Upper lobe of left lung (tissue), 4 donors: ENCODE data around the gene PDGFRB.

Experiments used
- EP300 ChIP-seq, 4 donors: sonication (generic); formaldehyde crosslinking; IDR thresholded peaks; one replicate each; pipeline ENCODE4 v1.5.1; 2017; ENCODE audit warnings: antibody characterized with exemption in 4 of 4, control low read depth in 2 of 4
- POLR2A ChIP-seq, 4 donors: fragments of 450-650 bp; IDR thresholded peaks; one replicate each; pipeline ENCODE4 v1.5.1; 2016 to 2017; ENCODE audit warnings: antibody characterized with exemption in 4 of 4, mild to moderate bottlenecking in 2 of 4
- POLR2AphosphoS5 ChIP-seq, 2 donors: sonication (generic); formaldehyde crosslinking; IDR thresholded peaks; one replicate each; pipeline ENCODE4 v1.5.1; 2017; ENCODE audit warnings: antibody characterized with exemption in 2 of 2
- TF ChIP-seq, protein P1 (sequence below), 6 experiments: fragments of 450-650 bp in 4 of 6; fragments of 200-600 bp in 2 of 6; sonication (generic) in 2 of 6; IDR thresholded peaks; one replicate each; pipeline ENCODE4 v1.5.1; 2016 to 2019; ENCODE audit warnings: antibody characterized with exemption in 6 of 6

DNA sequence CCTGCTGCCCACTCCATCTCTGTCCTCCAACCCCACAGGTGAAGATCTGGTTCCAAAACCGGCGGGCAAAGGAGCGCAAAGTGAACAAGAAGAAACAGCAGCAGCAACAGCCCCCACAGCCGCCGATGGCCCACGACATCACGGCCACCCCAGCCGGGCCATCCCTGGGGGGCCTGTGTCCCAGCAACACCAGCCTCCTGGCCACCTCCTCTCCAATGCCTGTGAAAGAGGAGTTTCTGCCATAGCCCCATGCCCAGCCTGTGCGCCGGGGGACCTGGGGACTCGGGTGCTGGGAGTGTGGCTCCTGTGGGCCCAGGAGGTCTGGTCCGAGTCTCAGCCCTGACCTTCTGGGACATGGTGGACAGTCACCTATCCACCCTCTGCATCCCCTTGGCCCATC lies 27.8 kb upstream of the PDGFRB start:
- TF ChIP-seq, protein P1, sequence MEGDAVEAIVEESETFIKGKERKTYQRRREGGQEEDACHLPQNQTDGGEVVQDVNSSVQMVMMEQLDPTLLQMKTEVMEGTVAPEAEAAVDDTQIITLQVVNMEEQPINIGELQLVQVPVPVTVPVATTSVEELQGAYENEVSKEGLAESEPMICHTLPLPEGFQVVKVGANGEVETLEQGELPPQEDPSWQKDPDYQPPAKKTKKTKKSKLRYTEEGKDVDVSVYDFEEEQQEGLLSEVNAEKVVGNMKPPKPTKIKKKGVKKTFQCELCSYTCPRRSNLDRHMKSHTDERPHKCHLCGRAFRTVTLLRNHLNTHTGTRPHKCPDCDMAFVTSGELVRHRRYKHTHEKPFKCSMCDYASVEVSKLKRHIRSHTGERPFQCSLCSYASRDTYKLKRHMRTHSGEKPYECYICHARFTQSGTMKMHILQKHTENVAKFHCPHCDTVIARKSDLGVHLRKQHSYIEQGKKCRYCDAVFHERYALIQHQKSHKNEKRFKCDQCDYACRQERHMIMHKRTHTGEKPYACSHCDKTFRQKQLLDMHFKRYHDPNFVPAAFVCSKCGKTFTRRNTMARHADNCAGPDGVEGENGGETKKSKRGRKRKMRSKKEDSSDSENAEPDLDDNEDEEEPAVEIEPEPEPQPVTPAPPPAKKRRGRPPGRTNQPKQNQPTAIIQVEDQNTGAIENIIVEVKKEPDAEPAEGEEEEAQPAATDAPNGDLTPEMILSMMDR (IDR thresholded peaks at IDR 0.05) = no peak
- no peak for TF ChIP-seq EP300 (IDR thresholded peaks at IDR 0.05)
- no peak for TF ChIP-seq POLR2A (IDR thresholded peaks at IDR 0.05)
- no peak for TF ChIP-seq POLR2AphosphoS5 (IDR thresholded peaks at IDR 0.05)
